GM18951 (cell line): ENCODE measurements around the gene ZFP36L2.

Experiments
- POLR2A ChIP-seq: IDR thresholded peaks from 4 replicates; pipeline ENCODE4 v1.6.1; 2011; ENCODE audit warnings: mild to moderate bottlenecking; ENCODE audit not compliant: insufficient read length, insufficient read depth; ENCODE audit errors: extremely low read depth
- in situ Hi-C: fragments of 300-500 bp; cut with MboI; formaldehyde crosslinking; loops from one replicate; pipeline ENCODE4 v1.12.0; 2022; ENCODE audit warnings: low sequenced_read_pairs, mixed read lengths, inconsistent platforms; ENCODE audit not compliant: unreplicated experiment

ZFP36L2 gene

DNA sequence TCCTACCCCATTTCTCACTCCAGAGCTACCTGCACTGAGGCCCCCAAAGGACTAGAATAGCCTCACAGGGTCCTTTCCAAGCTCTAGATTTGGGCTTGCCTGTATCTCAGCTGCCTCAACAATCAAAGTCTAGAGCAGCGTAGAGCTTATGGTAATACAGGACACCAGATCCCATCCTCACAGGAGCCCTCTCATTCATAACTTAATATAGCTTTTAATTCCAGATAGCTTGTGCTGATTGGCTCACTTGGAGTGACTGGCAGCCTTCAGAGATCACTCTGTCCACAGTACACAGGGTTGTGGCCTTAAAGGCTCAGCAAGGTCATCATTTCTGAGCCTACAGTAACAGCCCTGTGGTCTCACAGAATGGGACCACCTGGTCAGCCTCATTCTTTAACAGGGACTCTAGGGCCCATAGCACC, 51.4 kb downstream of the ZFP36L2 start:
- in situ Hi-C loops, result no loop called here
- no peak for TF ChIP-seq POLR2A

DNA sequence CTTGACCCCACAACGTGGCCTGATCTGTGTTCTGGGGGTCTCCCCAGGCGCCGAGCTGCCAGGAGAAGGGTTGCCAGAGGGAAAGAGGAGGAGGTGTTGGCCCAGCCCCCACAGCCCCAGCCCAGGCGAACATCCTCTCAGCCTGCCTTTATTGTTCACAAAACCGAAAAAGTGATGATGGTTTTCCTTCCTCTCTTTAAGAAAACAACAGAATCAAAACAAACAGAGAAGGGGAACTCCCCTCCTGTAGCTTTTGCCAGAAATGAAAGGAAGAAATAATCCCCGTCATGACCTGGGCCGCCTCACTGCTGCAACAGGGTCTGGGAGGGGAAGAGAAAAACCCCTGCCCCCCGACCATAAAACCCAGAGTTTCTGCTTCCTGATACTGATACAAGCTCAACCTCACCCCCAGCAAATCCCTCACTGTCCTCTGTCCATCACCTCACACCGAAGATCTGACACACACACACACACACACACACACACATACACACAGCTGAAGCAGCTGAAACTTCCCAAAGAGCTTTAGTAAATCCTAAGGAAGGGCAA, 52.0 kb downstream of the ZFP36L2 start:
- TF ChIP-seq POLR2A, result no peak
- in situ Hi-C loops, result no loop called here
